Measurements from ENCODE around the gene TSPAN11.

- TF ChIP-seq POLR2A (IDR thresholded peaks at IDR 0.05; ENCODE audit: low read depth, low read length): no peak
- TF ChIP-seq, protein P1, sequence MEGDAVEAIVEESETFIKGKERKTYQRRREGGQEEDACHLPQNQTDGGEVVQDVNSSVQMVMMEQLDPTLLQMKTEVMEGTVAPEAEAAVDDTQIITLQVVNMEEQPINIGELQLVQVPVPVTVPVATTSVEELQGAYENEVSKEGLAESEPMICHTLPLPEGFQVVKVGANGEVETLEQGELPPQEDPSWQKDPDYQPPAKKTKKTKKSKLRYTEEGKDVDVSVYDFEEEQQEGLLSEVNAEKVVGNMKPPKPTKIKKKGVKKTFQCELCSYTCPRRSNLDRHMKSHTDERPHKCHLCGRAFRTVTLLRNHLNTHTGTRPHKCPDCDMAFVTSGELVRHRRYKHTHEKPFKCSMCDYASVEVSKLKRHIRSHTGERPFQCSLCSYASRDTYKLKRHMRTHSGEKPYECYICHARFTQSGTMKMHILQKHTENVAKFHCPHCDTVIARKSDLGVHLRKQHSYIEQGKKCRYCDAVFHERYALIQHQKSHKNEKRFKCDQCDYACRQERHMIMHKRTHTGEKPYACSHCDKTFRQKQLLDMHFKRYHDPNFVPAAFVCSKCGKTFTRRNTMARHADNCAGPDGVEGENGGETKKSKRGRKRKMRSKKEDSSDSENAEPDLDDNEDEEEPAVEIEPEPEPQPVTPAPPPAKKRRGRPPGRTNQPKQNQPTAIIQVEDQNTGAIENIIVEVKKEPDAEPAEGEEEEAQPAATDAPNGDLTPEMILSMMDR (conservative IDR thresholded peaks at IDR 0.05; ENCODE audit: low read depth, low read length): no peak
- no peak for TF ChIP-seq BHLHE40 (IDR thresholded peaks at IDR 0.05; ENCODE audit: low read depth, low read length)
- TF ChIP-seq USF2 (IDR thresholded peaks at IDR 0.05; ENCODE audit: low read depth, low read length): no peak
- TF ChIP-seq SMC3 (IDR thresholded peaks at IDR 0.05; ENCODE audit: low read depth, low read length): no peak
- no peak for TF ChIP-seq CEBPB (IDR thresholded peaks at IDR 0.05; ENCODE audit: low read depth, low read length)
- TF ChIP-seq RAD21 (IDR thresholded peaks at IDR 0.05; ENCODE audit: low read length): no peak
- TF ChIP-seq RFX5 (IDR thresholded peaks at IDR 0.05; ENCODE audit: low read depth, low read length): no peak
- TF ChIP-seq CHD1 (IDR thresholded peaks at IDR 0.05; ENCODE audit: low read depth, low read length): no peak
- no peak for TF ChIP-seq MXI1 (IDR thresholded peaks at IDR 0.05; ENCODE audit: borderline replicate concordance, low read depth, low read length)
- peak; percentile 62; the same call in 1 of the 2 replicates for TF ChIP-seq FOS (IDR thresholded peaks at IDR 0.05; ENCODE audit: low read depth, low read length)
- no peak for TF ChIP-seq RCOR1 (IDR thresholded peaks at IDR 0.05; ENCODE audit: insufficient replicate concordance, low read length)
Measured at GRCh38 chr12:30996255-30996654, 69.7 kb downstream of the TSPAN11 start.

Data from IMR-90 (cell line).